CD4-positive, alpha-beta T cell treated with Interferon alpha-2 for 1 hour (primary cell): Measurements from ENCODE around the gene TLE1.

Source experiments
- DNase-seq, 2 donors: peaks; one replicate each; pipeline ENCODE4 v3.0.0-alpha.2; 2020 to 2022

TLE1 gene

DNA sequence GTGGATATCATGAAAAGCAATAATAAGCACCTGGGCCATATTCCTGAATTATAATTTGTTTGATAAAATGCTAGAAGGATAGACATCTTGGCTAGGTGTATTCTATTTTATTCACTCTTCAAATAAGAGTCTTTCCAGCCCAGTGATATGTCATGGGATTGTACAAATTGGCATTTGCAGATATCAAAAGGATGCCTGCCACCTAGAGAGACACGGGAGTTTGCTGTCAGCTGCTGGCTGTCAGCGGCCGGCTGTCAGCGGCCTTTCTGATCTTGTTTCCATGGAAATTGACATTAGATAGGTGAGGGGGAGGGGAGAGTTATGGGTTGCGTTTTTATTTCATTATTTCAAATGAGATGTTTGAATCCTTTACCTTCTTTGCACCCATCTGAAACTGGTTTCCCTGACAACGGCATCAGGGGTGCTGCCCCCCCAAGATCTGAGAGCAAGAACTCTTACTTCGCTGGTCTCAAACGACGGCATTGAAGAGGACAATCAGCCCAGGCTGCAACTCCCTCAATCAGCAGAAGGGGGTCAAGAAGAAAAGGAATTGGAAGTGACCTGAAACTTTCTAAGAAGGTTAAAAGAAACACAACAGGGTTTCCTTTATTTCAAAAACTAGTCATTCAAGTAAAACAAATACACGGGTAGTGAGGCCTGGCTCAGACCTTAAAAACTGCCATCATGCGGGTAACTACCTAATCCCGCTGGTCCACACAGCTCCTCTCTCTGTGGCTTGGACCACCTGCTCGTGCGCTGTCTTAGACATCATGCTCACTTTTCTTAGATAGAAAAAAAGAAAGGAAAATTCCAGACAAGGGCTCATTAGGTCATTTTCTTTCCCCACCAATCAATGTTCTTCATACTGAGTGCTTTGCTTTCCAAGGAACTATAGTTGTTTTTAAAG, 115.7 kb downstream of the TLE1 start:
- no peak for DNase-seq

- DNase-seq = no peak
Measured at GRCh38 chr9:81570083-81570482, 119.3 kb downstream of the TLE1 start.

DNA sequence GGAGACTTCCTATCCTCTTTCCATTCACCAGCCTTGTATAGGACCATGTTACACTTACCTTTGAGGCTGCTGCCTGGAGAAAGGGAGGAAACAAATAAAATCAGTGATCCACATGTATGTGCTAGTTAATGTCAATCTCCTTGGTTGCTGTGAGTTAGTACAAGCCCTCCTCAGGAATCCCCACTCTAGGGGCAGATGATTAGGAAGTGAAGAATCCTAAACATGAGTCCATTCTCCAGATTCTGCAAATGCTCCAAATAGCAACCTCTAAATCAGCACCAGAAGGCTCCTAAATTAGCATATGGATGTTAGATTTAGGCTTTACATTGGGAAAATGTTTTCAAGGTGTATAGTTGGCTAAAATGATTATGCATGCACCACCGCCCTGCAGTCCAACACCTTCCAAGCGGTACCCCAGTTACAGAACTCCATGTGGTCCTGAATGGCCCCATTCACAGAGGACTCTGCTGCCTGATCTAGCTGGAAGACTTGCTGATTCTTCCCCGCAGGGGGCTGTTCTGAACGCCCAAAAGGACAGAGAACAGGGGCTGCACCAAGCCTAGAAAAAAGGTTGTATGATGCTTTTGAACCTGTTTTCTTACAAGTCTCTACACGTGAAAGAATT, 123.2 kb downstream of the TLE1 start:
- DNase-seq = no peak

GRCh38 chr9:81565609-81566008, 123.7 kb downstream of the TLE1 start:
- DNase-seq = no peak

DNA sequence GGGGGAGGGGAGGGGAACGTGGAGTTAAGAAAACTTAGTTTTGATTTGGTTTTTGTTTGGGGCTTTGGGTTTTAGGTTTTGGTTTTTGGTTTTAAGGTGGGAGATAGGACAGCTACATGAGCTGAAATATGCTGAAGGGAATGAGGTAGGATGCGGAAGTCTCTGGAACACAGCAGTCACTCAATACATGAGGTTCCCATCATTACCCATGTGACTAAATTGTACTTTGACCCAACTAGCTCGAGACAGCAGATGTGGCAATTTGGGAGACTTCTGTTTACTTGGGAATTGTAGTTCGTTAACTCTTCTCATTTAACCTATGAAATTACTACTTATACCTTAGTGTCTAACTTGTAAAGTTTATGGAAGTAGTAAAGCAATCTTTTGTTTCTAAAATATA, 124.2 kb downstream of the TLE1 start:
- no peak for DNase-seq

DNA sequence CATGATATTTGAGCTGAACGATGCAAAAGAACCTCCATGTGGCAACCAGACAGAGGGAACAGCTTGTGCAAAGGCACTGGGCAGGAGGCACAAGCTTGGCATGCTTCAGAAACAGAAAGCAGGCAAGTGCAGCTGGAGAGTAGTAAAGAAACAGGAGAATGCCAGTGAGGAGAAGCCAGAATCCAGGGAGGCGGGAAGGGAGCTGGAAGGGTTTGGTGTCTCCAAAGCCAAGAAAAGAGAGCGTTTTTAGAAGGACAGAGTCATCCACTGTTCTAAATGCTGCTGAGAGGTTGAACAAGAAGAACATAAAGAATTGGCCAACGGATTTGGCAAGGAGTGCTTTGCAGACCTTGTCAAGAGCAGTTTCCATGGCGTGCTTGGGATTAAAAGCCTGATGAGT, 124.7 kb downstream of the TLE1 start:
- DNase-seq = no peak

- DNase-seq = no peak
Measured at GRCh38 chr9:81563739-81564138, 125.6 kb downstream of the TLE1 start.

GRCh38 chr9:81563020-81563407, 126.3 kb downstream of the TLE1 start:
- DNase-seq = no peak

GRCh38 chr9:81562231-81563019, 126.9 kb downstream of the TLE1 start:
- no peak for DNase-seq

DNA sequence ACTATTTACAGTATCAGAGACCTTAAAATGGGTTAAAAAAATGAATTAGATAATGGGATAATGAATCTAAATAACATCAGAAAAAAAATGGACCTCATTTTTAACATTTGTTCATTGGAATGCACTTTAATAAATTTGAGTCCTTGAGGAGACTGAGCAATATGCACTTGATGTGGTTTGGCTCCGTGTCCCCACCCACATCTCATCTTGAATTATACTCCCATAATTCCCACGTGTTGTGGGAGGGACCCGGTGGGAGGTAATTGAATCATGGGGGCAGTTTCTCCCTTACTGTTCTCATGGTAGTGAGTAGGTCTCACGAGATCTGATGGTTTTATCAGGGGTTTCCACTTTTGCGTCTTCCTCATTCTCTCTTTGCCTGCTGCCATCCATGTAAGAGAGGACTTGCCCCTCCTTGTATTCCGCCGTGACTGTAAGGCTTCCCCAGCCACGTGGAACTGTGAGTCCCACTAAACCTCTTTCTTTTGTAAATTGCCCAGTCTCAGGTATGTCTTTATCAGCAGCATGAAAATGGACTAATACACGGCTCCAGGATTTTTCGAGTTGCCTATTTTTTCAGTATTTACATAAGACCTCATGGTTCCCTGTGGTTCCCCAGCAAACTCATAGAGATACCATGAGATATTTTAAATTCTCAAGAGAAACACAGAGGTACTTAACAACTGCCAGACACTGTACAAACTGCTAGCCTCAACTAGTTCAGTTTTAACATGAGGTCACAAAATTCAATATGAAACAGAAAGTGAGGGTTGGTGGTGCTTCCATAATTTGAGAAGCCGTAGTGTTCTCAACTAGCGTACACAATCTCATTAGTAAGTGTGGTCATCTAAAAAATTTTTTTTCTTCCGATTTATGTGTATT, 128.3 kb downstream of the TLE1 start:
- no peak for DNase-seq

- DNase-seq = no peak
Measured at GRCh38 chr9:81559709-81560108, 129.6 kb downstream of the TLE1 start.

DNA sequence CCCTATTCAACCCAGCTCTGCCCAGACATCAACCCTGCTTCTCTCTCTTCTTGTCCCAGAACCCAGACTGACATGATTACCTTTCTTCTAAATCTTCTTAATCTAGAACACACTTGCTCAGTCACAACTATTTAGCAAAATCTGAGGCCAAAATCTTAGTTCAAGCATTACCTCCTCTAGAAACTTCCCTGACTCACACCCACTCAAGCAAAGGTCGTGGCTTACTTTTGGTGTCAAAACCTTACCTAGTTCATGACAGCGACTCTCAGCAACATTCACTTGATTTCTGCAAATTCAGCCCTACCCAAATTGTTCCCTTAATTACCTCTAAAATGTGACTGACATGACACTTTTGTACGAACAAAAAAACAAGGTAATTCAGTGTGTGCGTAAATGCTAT, 130.2 kb downstream of the TLE1 start:
- no peak for DNase-seq

DNA sequence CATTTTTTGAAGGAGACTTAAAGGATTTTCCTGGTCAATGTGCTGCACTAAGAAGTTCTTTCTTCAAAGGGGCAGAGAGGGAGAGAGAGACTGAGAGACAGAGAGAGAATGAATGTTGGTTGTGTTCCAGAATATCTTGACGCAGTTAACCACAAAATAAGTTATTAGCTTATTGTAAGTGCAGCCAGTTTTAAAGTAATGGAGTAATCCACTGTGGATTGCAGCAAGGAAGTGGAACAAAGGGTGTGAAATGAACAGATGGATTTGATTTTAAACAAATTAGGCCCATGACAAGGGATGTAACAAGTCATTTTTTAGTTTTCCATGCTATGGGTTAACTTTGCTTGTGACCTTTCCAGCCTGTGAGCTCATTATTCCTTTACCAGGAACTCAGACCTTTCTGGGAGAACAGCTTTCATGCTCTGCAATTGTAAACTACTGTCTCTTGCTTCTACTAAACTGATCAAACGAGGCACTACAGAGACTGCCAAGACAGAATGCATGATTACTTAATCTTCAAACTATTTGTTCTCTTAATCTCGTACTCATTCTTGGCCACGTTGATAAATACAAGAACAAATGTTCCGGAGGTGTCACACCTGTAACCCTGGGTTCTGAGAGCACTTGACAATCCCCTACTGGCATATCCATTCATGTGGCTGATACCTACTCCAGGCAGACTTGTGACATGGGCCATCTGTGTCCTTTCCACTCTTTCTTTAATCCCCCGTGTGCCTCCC, 131.1 kb downstream of the TLE1 start:
- no peak for DNase-seq

- no peak for DNase-seq
Measured at GRCh38 chr9:81557452-81558090, 131.8 kb downstream of the TLE1 start.

DNA sequence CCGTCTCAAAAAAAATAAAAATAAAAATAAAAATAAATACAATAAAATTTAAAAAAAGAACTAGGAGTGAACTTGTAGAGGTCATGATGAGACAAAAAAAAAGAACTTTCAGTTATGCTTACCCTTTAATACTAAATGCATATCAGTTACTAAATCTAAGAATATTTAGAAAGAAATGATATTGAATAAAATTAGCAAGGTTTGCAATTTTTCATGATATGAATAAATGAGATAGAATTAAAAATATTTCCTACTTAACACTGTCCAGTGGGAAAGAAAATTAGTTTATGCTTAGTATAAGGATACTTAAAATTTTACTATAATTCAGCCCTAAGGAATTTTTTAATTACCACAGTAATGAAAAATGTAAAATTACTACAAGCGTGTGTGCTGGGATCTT, 132.4 kb downstream of the TLE1 start:
- DNase-seq = no peak

GRCh38 chr9:81552581-81552991, 136.8 kb downstream of the TLE1 start:
- DNase-seq = no peak

DNA sequence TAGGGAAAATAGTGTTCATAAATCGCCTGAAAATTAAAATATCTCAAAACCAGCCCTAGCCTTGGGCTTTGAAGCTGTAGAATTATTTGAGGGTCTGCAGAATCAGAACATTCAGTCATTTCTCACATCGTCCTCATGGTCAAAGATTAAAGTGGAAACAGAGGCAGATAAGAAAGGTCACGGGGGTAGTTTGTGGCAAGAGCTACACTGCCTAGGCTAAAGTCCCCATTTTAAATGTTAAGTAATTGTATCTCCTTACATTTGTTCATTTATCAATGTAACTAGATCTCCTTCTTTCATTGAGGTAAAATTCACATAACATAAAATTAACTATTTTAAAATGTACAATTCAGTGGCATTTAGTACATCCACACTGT, 139.2 kb downstream of the TLE1 start:
- DNase-seq = no peak

GRCh38 chr9:81549500-81550206, 139.7 kb downstream of the TLE1 start:
- DNase-seq = no peak

DNA sequence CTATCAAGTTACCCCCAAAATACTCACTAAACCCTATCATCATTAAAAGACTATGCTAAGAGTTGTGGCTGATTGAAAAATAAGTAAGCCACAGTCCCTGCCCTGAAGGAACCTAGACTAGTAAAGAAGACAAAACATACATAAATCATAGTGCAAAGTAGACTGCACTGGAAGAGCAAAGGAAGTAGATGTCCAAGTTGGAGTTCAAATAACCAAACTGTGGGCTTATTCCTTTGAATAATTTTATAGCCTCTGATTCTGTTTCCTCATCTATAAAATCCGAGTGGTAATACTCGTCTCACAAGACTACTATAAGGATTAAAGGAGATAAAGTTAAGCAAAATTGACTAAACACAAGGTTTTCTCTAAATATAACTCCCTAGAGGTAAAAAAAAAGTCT, 140.4 kb downstream of the TLE1 start:
- DNase-seq = no peak

GRCh38 chr9:81546489-81546888, 142.9 kb downstream of the TLE1 start:
- no peak for DNase-seq

- no peak for DNase-seq
Measured at GRCh38 chr9:81543695-81544094, 145.7 kb downstream of the TLE1 start.
